Activated CD8-positive, alpha-beta memory T cell treated with anti-CD3 and anti-CD28 coated beads, Interleukin-2, amount 50 U/mL, for 1 hour (primary cell): ENCODE data around the gene FNIP1.
"Not testable (repeated sequence)": the region's sequence is repeated elsewhere in the genome, so short reads cannot be mapped to it uniquely, and the experiment has no call there.

ENCODE experiments used
- DNase-seq: peaks from one replicate; pipeline ENCODE4 v3.0.0-alpha.2; 2020; ENCODE audit errors: extremely low read depth

Gene FNIP1

GRCh38 chr5:131796793-131797693, at the start of gene FNIP1:
Gene FNIP1, minus strand, starts transcription at chr5:131797017. Its CDS starts 96 bp downstream, at chr5:131796921.
- peak; percentile 91 for DNase-seq

- no peak for DNase-seq
These were observed 49.7 kb upstream of the FNIP1 start for GRCh38 chr5:131846536-131846935.

- DNase-seq, result no peak
These were observed 49.0 kb upstream of the FNIP1 start for GRCh38 chr5:131845828-131846227.

GRCh38 chr5:131842971-131843370, 46.2 kb upstream of the FNIP1 start:
- not testable (repeated sequence) for DNase-seq

GRCh38 chr5:131832702-131833101, 35.9 kb upstream of the FNIP1 start:
- not testable (repeated sequence) for DNase-seq

GRCh38 chr5:131825404-131826013, 28.7 kb upstream of the FNIP1 start:
- no peak for DNase-seq

GRCh38 chr5:131824631-131825030, 27.8 kb upstream of the FNIP1 start:
- DNase-seq, result no peak

GRCh38 chr5:131821221-131821620, 24.4 kb upstream of the FNIP1 start:
- DNase-seq, result no peak

- no peak for DNase-seq
These were observed 21.3 kb upstream of the FNIP1 start for GRCh38 chr5:131818001-131818724.

GRCh38 chr5:131814990-131815389, 18.2 kb upstream of the FNIP1 start:
- DNase-seq, result no peak

GRCh38 chr5:131812371-131813160, 15.7 kb upstream of the FNIP1 start:
- DNase-seq, result no peak

GRCh38 chr5:131810510-131811249, 13.9 kb upstream of the FNIP1 start:
- DNase-seq, result no peak

GRCh38 chr5:131795879-131796792, 681 bp downstream of the FNIP1 start:
- DNase-seq, result no peak

GRCh38 chr5:131795228-131795627, 1.6 kb downstream of the FNIP1 start:
- no peak for DNase-seq

GRCh38 chr5:131794586-131794985, 2.2 kb downstream of the FNIP1 start:
- no peak for DNase-seq

- DNase-seq, result no peak
These were observed 3.9 kb downstream of the FNIP1 start for GRCh38 chr5:131792896-131793295.

- no peak for DNase-seq
These were observed 5.0 kb downstream of the FNIP1 start for GRCh38 chr5:131791866-131792265.

- no peak for DNase-seq
These were observed 6.3 kb downstream of the FNIP1 start for GRCh38 chr5:131790550-131790949.

GRCh38 chr5:131789765-131790164, 7.1 kb downstream of the FNIP1 start:
- no peak for DNase-seq

GRCh38 chr5:131787736-131788135, 9.1 kb downstream of the FNIP1 start:
- DNase-seq, result no peak
